Kidney epithelial cell (primary cell): Measurements from ENCODE around the gene SPEM3. TPM values are rescaled to one million over a fixed set of nuclear protein-coding genes. Genes with fewer than 3 reads are reported as not detected.
A peak's percentile ranks its signal among the peaks of the same experiment; 100 is the strongest.
"Not testable (repeated sequence)": the region's sequence is repeated elsewhere in the genome, so short reads cannot be mapped to it uniquely, and the experiment has no call there.

Experiments
- DNase-seq: peaks from one replicate; pipeline ENCODE4 v3.0.0-alpha.2; 2010; ENCODE audit warnings: low read depth
- H3K27me3 ChIP-seq: 2 replicates; pipeline ENCODE4 v1.6.0; 2011; ENCODE audit warnings: low read length; ENCODE audit not compliant: control insufficient read depth, insufficient read depth
- H3K36me3 ChIP-seq: 2 replicates; pipeline ENCODE4 v1.5.1; 2011; ENCODE audit warnings: low read length; ENCODE audit not compliant: control insufficient read depth, insufficient read depth
- H3K4me3 ChIP-seq: 2 replicates; pipeline ENCODE4 v1.5.1; 2011; ENCODE audit warnings: low read depth, mild to moderate bottlenecking, control low read depth, low read length
- total RNA-seq: library from RNA; depleted of rRNA; stranded (reverse); fragments of >200 nt; gene quantifications from 2 replicates; pipeline ENCODE4 v1.2.3, GENCODE V29; 2015
- TF ChIP-seq, protein P1 (sequence below): IDR thresholded peaks from 2 replicates; pipeline ENCODE4 v1.5.1; 2011; ENCODE audit warnings: mild to moderate bottlenecking, moderate library complexity, low read length, control low read depth, inconsistent platforms; ENCODE audit not compliant: insufficient read depth, poor library complexity, severe bottlenecking

The SPEM3 gene
- total RNA-seq, 1 donor from 2014 or later: not detected

DNA sequence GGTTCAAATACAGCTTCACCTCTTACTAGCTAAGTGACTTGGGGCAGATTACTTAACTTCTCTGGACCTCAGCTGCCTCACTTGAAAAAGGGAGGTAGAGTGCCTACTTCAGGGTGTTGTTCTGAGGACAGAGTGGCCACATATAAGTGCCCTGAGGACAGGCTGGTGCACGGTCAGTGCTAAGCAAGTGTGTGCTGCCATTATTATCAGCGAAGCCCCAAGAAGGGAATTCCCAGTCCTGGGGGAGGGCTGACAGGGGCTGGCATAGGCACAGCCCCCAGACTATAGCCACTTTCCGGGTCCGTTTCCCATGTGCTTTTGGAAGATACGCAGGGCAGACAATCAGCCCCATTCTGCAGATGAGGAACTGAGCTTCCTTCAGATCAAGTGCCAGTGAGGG, 48.3 kb downstream of the SPEM3 start:
- no peak for DNase-seq
- Histone ChIP-seq H3K36me3 (no peaks in the 10 kb centered on the region), H3K27me3 (no peaks in the 10 kb centered on the region), H3K4me3 (no peak overlapping the region)
- TF ChIP-seq, protein P1, sequence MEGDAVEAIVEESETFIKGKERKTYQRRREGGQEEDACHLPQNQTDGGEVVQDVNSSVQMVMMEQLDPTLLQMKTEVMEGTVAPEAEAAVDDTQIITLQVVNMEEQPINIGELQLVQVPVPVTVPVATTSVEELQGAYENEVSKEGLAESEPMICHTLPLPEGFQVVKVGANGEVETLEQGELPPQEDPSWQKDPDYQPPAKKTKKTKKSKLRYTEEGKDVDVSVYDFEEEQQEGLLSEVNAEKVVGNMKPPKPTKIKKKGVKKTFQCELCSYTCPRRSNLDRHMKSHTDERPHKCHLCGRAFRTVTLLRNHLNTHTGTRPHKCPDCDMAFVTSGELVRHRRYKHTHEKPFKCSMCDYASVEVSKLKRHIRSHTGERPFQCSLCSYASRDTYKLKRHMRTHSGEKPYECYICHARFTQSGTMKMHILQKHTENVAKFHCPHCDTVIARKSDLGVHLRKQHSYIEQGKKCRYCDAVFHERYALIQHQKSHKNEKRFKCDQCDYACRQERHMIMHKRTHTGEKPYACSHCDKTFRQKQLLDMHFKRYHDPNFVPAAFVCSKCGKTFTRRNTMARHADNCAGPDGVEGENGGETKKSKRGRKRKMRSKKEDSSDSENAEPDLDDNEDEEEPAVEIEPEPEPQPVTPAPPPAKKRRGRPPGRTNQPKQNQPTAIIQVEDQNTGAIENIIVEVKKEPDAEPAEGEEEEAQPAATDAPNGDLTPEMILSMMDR: no peak

DNA sequence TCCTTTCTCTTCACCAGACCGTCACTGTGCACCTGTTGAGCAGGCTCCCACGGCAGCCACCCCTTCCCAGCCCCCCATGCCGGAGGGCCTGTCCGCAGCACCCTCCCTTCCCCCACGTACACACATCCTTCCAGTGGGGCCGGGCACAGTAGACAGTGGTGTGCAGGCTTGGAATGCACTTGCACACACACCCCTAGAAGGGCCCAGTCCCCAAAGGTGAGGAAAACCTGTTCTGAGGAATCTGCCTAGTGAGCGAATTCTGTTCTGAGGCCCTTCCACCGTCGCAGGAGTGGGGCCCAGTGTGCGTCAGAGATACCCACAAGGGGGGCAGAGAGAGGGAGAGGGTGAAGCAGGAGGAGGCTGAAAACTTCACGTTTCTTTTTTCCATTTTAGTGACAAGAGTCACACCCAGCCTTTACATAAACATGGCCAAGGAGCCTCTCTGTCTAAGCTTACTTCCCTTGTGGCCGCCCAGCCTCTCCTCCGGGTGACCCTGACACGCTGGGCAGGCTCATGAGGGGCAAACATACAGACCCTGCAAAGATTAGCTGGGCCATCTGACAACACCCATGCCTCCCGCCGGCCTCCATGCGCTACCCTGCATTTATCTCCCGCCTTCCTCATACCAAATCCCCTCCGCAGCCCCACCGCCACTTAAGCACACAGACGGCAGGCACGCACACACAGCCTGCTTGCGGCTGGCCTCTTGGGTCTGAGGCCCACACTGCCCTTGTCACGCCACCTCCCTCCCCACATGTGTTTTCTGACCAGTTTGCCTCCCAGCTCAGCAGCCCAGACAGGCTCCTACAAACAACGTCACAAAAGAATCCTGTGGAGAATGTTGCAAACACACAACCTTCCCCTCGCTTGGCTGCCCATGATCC, 49.0 kb downstream of the SPEM3 start:
- TF ChIP-seq, protein P1: no peak
- H3K36me3 ChIP-seq: no peaks in the 10 kb centered on the region
- no peaks in the 10 kb centered on the region for H3K27me3 ChIP-seq
- DNase-seq: no peak
- peak overlapping the region; percentile 91 for H3K4me3 ChIP-seq

DNA sequence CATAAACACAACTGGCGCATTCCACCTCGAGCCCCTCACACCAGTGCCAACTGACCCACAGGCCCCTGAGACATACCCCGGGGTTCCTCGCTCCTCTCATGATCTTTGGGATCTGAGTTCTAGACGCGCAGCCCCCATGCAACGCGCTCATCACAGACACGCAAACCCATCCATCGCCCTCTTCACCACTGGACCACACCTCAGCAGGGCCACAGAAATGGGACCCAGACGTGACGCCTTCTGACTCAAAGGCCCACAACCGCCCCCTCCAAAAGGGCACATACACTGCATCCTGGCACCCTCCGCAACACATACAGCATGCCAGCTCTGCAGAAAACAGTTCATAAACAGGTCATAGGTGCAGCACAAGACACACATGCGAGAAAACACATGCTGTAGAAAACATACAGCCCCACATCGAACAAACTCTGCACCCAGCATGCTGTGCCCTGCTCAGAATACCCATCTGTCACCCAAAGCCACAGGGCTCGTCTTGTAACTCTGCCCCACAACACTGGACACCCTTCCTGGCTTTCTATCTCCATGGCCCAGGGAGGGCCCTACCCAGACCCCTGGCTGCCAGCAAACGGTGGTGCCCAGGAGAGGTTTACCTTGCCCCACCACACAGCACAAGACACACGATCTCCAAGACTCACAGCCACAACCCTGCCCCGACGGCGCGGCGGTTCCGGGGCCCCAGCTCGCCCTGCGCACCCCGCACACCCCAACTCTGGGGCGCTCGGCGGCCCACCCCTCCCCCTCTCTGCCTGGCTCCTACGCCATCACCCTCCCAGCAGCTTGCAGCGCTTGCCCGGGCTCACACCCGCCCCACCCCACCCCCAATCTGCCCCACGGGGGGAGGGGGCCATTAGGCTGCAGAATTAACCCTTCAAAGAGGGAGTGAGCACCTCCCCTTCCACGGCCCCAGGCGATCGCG, 49.9 kb downstream of the SPEM3 start:
- Histone ChIP-seq H3K36me3 (no peaks in the 10 kb centered on the region), H3K4me3 (peak overlapping the region; percentile 91), H3K27me3 (no peaks in the 10 kb centered on the region)
- no peak for DNase-seq
- TF ChIP-seq, protein P1: no peak

DNA sequence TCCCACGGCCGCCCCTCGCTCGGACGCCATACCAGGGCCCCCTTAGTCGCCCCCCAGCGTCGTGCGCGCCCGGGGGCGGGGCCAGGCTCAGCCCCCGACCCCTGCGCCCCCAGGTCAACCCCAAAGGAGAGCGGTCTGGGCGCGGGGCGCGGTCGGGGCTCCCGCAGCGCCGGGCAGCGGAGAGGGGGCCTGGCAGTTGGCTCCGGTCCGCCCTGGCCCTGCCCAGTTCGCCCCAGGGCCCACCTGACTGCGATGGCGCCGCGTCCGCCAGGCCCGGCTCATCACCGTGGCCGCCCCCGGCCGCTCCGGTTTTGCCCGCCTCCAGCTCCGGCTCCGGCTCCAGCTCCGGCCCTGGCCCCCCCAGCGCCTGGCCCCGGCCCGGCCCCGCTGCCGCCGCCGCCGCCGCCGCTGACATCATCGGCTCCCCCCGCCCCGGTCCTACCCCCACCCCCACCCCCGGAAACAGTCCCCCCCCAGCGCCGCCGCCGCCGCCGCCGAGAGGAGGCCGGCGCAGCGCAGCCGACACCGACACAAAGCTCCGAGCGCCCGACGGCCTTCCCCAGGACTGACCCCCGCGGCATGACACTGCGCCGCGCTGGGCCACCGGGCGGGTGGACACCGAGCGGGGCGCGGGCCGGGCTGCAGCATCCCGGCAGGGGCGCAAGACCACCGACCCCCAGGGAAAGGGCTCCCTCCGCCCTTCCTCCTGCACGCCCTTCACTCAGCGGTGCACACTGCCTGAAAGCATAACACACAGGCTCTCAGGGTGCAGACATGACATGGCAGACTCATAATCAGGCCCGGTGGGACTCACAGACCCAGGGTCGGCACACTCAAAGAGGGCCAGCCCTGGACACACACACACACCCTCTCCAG, 50.8 kb downstream of the SPEM3 start, which contains the start of gene ZBTB4:
ZBTB4 (minus strand) TSS at position 419 of the 876 bp plus-strand sequence. CDS start 12,830 bp downstream, outside the sequence.
- no peak for DNase-seq
- Histone ChIP-seq H3K27me3 (no peaks in the 10 kb centered on the region), H3K4me3 (peak within 1 kb of the TSS; percentile 91), H3K36me3 (no peaks in the 10 kb centered on the region)
- TF ChIP-seq, protein P1: no peak

DNA sequence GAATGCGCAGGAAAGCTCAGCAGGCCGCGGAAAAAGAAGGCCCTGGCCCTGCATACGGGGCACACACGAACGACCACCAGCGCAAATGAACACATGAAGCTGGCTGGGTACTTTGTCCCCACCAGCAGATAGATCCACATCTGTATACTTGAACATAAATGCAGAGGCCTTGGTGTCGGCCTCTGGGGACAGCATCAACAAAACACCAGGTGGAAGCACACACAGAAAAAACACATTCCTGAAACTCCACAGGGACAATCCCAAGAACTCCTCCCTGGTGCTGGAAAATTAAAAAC, 51.4 kb downstream of the SPEM3 start:
- Histone ChIP-seq H3K27me3 (no peaks in the 10 kb centered on the region), H3K36me3 (no peaks in the 10 kb centered on the region), H3K4me3 (peak overlapping the region; percentile 91)
- DNase-seq: no peak
- TF ChIP-seq, protein P1: peak; percentile 10

DNA sequence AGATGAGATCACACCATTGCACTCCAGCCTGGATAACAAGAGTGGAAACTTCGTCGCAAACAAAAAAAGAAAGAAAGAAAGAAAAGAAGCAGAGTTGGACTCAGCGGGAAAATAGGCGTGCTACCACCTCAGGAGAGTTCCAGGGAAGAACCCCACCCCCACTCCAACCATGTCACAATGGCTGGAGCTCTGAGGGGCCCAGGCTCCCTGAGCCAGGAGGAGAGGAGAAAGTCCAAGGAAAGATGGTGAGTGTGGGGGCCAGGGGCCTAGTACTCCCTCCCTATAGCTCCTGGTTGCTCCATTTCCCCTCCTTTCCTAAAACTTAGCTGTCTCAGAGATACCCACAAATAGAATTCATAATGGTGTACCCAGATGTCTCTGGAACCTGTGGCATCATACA, 52.6 kb downstream of the SPEM3 start, which contains the start of gene SLC35G6:
SLC35G6 (plus strand) TSS at position 172 of the 400 bp plus-strand sequence; CDS start at position 243, 71 bp downstream.
- not testable (repeated sequence) for H3K36me3 ChIP-seq, H3K4me3 ChIP-seq, H3K27me3 ChIP-seq, DNase-seq

DNA sequence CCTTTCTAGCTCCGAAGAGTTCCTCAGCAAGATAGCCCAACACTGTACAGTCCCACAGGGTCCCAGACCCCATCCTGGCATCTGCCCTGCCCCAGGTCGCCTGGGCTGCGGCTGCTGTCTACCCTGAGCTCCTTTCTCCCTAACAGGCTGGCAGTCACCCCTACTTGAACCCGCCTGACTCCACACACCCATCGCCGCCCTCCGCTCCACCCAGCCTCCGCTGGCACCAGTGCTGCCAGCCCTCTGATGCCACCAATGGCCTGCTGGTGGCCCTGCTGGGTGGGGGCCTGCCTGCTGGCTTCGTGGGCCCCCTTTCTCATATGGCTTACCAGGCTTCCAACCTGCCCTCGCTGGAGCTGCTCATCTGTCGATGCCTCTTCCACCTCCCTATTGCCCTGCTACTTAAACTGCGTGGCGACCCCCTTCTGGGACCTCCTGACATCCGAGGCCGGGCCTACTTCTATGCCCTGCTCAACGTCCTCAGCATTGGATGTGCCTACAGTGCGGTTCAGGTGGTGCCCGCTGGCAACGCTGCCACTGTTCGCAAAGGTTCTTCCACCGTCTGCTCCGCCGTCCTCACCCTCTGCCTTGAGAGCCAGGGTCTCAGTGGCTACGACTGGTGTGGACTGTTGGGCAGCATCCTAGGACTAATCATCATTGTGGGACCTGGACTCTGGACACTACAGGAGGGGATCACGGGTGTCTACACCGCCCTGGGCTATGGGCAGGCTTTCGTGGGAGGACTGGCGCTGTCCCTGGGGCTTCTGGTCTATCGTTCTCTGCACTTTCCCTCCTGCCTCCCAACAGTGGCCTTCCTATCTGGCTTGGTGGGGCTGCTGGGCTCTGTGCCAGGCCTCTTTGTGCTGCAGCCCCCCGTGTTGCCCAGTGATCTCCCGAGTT, 53.4 kb downstream of the SPEM3 start:
- not testable (repeated sequence) for H3K4me3 ChIP-seq, H3K36me3 ChIP-seq, H3K27me3 ChIP-seq, DNase-seq
